MM.1S (cell line): ENCODE data around the gene SFTA2.

Experiments
- EZH2 ChIP-seq: fragments of 300-600 bp; sonication (generic); optimal IDR thresholded peaks from 2 replicates; pipeline ENCODE3; 2017; ENCODE audit warnings: low read depth, mild to moderate bottlenecking, antibody characterized with exemption, low read length, mixed read lengths
- EZH2phosphoT487 ChIP-seq: fragments of 300-600 bp; sonication (generic); IDR thresholded peaks from 2 replicates; pipeline ENCODE4 v1.6.1; 2018; ENCODE audit warnings: antibody characterized with exemption, low read length
- TF ChIP-seq, protein P1 (sequence below): fragments of 300-600 bp; sonication (generic); IDR thresholded peaks from 2 replicates; pipeline ENCODE4 v1.5.1; 2016; ENCODE audit warnings: antibody characterized with exemption, low read length, mixed read lengths

DNA sequence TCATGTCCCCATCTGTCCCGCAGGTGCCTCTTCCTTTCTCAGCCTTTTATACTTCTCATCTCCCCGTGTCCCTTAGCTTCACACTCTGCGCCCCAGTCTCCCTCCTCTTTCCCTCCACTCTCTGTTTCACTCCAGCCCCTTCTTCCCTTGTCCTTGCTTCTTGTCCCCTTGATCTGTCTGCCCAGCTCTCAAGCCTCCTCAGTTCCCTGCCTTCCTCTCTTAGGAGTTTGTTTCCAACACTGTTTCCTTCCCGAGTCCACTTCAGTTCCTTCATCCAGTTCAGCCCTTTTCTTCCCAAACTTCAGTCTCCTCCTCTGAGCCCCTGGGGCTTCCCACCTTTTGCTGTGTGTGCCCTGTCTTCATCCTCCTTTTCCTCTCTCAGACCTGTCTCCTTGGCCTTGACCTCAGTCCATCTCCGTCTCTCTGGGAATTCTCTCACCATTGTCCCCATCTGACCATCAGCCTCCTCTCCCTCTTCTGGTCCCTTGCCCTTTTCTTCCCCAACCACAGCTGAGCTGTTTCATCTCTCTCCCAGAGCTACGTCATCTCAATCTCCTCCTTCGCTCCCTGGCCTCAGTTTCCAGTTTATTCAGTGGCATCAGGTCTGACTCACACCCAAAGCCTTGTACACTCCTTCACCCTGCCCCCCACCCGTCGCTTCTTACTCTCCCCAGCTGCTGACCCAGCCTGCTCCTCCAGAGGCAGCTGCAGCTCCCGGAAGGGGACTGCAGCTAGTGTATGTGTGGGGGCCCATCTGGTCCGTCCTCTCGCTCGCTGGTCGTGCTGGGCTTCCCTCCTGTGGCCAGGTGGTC, 50.4 kb downstream of the SFTA2 start:
- TF ChIP-seq, protein P1, sequence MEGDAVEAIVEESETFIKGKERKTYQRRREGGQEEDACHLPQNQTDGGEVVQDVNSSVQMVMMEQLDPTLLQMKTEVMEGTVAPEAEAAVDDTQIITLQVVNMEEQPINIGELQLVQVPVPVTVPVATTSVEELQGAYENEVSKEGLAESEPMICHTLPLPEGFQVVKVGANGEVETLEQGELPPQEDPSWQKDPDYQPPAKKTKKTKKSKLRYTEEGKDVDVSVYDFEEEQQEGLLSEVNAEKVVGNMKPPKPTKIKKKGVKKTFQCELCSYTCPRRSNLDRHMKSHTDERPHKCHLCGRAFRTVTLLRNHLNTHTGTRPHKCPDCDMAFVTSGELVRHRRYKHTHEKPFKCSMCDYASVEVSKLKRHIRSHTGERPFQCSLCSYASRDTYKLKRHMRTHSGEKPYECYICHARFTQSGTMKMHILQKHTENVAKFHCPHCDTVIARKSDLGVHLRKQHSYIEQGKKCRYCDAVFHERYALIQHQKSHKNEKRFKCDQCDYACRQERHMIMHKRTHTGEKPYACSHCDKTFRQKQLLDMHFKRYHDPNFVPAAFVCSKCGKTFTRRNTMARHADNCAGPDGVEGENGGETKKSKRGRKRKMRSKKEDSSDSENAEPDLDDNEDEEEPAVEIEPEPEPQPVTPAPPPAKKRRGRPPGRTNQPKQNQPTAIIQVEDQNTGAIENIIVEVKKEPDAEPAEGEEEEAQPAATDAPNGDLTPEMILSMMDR: no peak
- TF ChIP-seq EZH2: no peak
- no peak for TF ChIP-seq EZH2phosphoT487
